Neural cell (in vitro differentiated cells): ENCODE data around the gene GSTP1. TPM values are rescaled to one million over a fixed set of nuclear protein-coding genes. Genes with fewer than 3 reads are reported as not detected.
A peak's percentile ranks its signal among the peaks of the same experiment; 100 is the strongest.
"Not testable (repeated sequence)": the region's sequence is repeated elsewhere in the genome, so short reads cannot be mapped to it uniquely, and the experiment has no call there.

ENCODE experiments used
- H2AFZ ChIP-seq: fragments of 200-600, 300-800 bp; sonication (generic), shearing (Covaris generic); 2 replicates; pipeline ENCODE4 v1.6.0; 2014; ENCODE audit warnings: low read depth, mild to moderate bottlenecking, antibody characterized with exemption, low read length, moderate library complexity
- H3F3A ChIP-seq: fragments of 200-600 bp; shearing (Covaris generic); 2 replicates; pipeline ENCODE4 v1.6.1; 2016; ENCODE audit warnings: mild to moderate bottlenecking, moderate library complexity, mixed read lengths, antibody characterized with exemption, low read length; ENCODE audit not compliant: insufficient read depth, poor library complexity, severe bottlenecking
- H3K27ac ChIP-seq: fragments of 200-600, 300-800 bp; sonication (generic), shearing (Covaris generic); 2 replicates; pipeline ENCODE4 v1.5.1; 2014; ENCODE audit warnings: mild to moderate bottlenecking, low read length, moderate library complexity
- H3K27me3 ChIP-seq: fragments of 300-800, 200-600 bp; sonication (generic), shearing (Covaris generic); 2 replicates; pipeline ENCODE4 v1.6.0; 2014; ENCODE audit warnings: mild to moderate bottlenecking, low read depth, low read length, moderate library complexity; ENCODE audit not compliant: insufficient read depth
- H3K36me3 ChIP-seq: fragments of 300-800, 200-600 bp; sonication (generic), shearing (Covaris generic); 2 replicates; pipeline ENCODE4 v1.5.1; 2014; ENCODE audit warnings: mild to moderate bottlenecking, antibody characterized with exemption, low read length, moderate library complexity; ENCODE audit not compliant: insufficient read depth
- H3K4me2 ChIP-seq: fragments of 300-800, 200-600 bp; sonication (generic), shearing (Covaris generic); 2 replicates; pipeline ENCODE4 v1.6.0; 2014; ENCODE audit warnings: mild to moderate bottlenecking, low read length
- H3K4me3 ChIP-seq: fragments of 300-800, 200-600 bp; sonication (generic), shearing (Covaris generic); 2 replicates; pipeline ENCODE4 v1.5.1; 2014; ENCODE audit warnings: mild to moderate bottlenecking, low read length, moderate library complexity
- H3K79me2 ChIP-seq: fragments of 200-600 bp; shearing (Covaris generic); replicated peaks from 2 replicates; pipeline ENCODE4 v1.6.0; 2014; ENCODE audit warnings: mild to moderate bottlenecking, low read length, moderate library complexity; ENCODE audit not compliant: insufficient read depth
- H3K9ac ChIP-seq: fragments of 300-800, 200-600 bp; sonication (generic), shearing (Covaris generic); 2 replicates; pipeline ENCODE4 v1.6.1; 2016; ENCODE audit warnings: mild to moderate bottlenecking, low read length, mixed read lengths
- H3K9me2 ChIP-seq: fragments of 200-600 bp; shearing (Covaris generic); 2 replicates; pipeline ENCODE4 v1.6.1; 2016; ENCODE audit warnings: mild to moderate bottlenecking, low read length, mixed read lengths; ENCODE audit not compliant: insufficient read depth
- H3K9me3 ChIP-seq: fragments of 200-600, 300-800 bp; sonication (generic), shearing (Covaris generic); 2 replicates; pipeline ENCODE4 v1.6.1; 2016; ENCODE audit warnings: mild to moderate bottlenecking, mixed run types, low read length, moderate library complexity, mixed read lengths
- H4K20me1 ChIP-seq: fragments of 200-600 bp; shearing (Covaris generic); 2 replicates; pipeline ENCODE4 v1.6.1; 2016; ENCODE audit warnings: mild to moderate bottlenecking, mixed run types; ENCODE audit not compliant: insufficient read depth
- CTCF ChIP-seq: fragments of 450-650 bp; IDR thresholded peaks from 2 replicates; pipeline ENCODE4 v1.5.1; 2014; ENCODE audit warnings: antibody characterized with exemption, mild to moderate bottlenecking, moderate library complexity; ENCODE audit not compliant: poor library complexity, severe bottlenecking
- EP300 ChIP-seq: fragments of 450-650 bp; conservative IDR thresholded peaks from 2 replicates; pipeline ENCODE4 v1.6.1; 2014; ENCODE audit warnings: antibody characterized with exemption, mild to moderate bottlenecking, moderate library complexity; ENCODE audit not compliant: poor library complexity, severe bottlenecking
- EZH2 ChIP-seq: fragments of 200-600, 300-800 bp; shearing (Covaris generic), sonication (generic); IDR thresholded peaks from 2 replicates; pipeline ENCODE4 v1.6.1; 2014; ENCODE audit warnings: antibody characterized with exemption, low read length, borderline replicate concordance, mild to moderate bottlenecking; ENCODE audit not compliant: insufficient read depth, poor library complexity, severe bottlenecking
- MXI1 ChIP-seq: fragments of 450-650 bp; conservative IDR thresholded peaks from 2 replicates; pipeline ENCODE4 v1.6.1; 2014; ENCODE audit warnings: antibody characterized with exemption, mild to moderate bottlenecking; ENCODE audit not compliant: poor library complexity, severe bottlenecking
- POLR2AphosphoS5 ChIP-seq: IDR thresholded peaks from 2 replicates; pipeline ENCODE4 v1.6.1; 2012
- RAD21 ChIP-seq: fragments of 450-650 bp; conservative IDR thresholded peaks from 2 replicates; pipeline ENCODE4 v1.6.1; 2014; ENCODE audit warnings: antibody characterized with exemption, mild to moderate bottlenecking, moderate library complexity
- TAF1 ChIP-seq: IDR thresholded peaks from 2 replicates; pipeline ENCODE4 v1.6.1; 2012; ENCODE audit warnings: low read depth
- polyA plus RNA-seq: library from polyadenylated mRNA; depleted of rRNA; stranded (reverse); fragments of >200 nt; gene quantifications from 2 replicates; pipeline ENCODE4 v1.2.3, GENCODE V29; 2014

GSTP1 gene
- polyA plus RNA-seq, 1 donor from 2014 or later = 94.6 TPM

GRCh38 chr11:67616431-67617242 lies 33.0 kb downstream of the GSTP1 start:
- H3K4me2 ChIP-seq = no peak overlapping the region
- no peaks in the 10 kb centered on the region for H3K36me3 ChIP-seq
- H2AFZ ChIP-seq = no peak overlapping the region
- H3K9me3 ChIP-seq = no peaks in the 10 kb centered on the region
- no peak overlapping the region for H3K27ac ChIP-seq
- no peaks in the 10 kb centered on the region for H3K79me2 ChIP-seq
- no peaks in the 10 kb centered on the region for H3K27me3 ChIP-seq
- H3K4me3 ChIP-seq = no peak overlapping the region
- H3F3A ChIP-seq = no peaks in the 10 kb centered on the region
- no peaks in the 10 kb centered on the region for H4K20me1 ChIP-seq
- TF ChIP-seq EP300 (no peak), POLR2AphosphoS5 (no peak), CTCF (no peak)
- no peaks in the 10 kb centered on the region for H3K9me2 ChIP-seq
- H3K9ac ChIP-seq = no peak overlapping the region

GRCh38 chr11:67617243-67617953 lies 33.8 kb downstream of the GSTP1 start:
- Histone ChIP-seq H3K79me2 (no peaks in the 10 kb centered on the region), H3K36me3 (no peaks in the 10 kb centered on the region), H2AFZ (no peak overlapping the region), H3K9ac (no peak overlapping the region), H3K27ac (no peak overlapping the region), H3K4me3 (no peak overlapping the region), H3K4me2 (no peak overlapping the region), H3K27me3 (no peaks in the 10 kb centered on the region), H3K9me3 (no peaks in the 10 kb centered on the region), H3K9me2 (no peaks in the 10 kb centered on the region), H4K20me1 (no peaks in the 10 kb centered on the region), H3F3A (no peaks in the 10 kb centered on the region)
- TF ChIP-seq POLR2AphosphoS5 (no peak), MXI1 (no peak), TAF1 (no peak), RAD21 (no peak), EZH2 (no peak)

- H3K9me3 ChIP-seq, H4K20me1 ChIP-seq, H3K36me3 ChIP-seq, H3K4me3 ChIP-seq, H3K9me2 ChIP-seq, H2AFZ ChIP-seq, H3K27me3 ChIP-seq, H3K4me2 ChIP-seq, H3F3A ChIP-seq, H3K27ac ChIP-seq, H3K79me2 ChIP-seq, H3K9ac ChIP-seq: not testable (repeated sequence)
These were observed 35.5 kb downstream of the GSTP1 start for GRCh38 chr11:67618901-67619659.

- H3K9me2 ChIP-seq, H3K27ac ChIP-seq, H3K4me2 ChIP-seq, H3K79me2 ChIP-seq, H3K36me3 ChIP-seq, H2AFZ ChIP-seq, H3K27me3 ChIP-seq, H3F3A ChIP-seq, H4K20me1 ChIP-seq, H3K9me3 ChIP-seq: not testable (repeated sequence)
- H3K9ac ChIP-seq = peak overlapping the region; percentile 3
- H3K4me3 ChIP-seq = peak overlapping the region; percentile 66
These were observed 36.3 kb downstream of the GSTP1 start for GRCh38 chr11:67619683-67620618.

- not testable (repeated sequence) for H3K79me2 ChIP-seq, H4K20me1 ChIP-seq, H3K4me2 ChIP-seq, H3K36me3 ChIP-seq, H3F3A ChIP-seq, H3K9me2 ChIP-seq, H3K27ac ChIP-seq, H3K9me3 ChIP-seq, H3K27me3 ChIP-seq, H2AFZ ChIP-seq
- Histone ChIP-seq H3K4me3 (peak overlapping the region; percentile 66), H3K9ac (peak overlapping the region; percentile 3)
These were observed 37.0 kb downstream of the GSTP1 start for GRCh38 chr11:67620621-67621020.
